T-helper 9 cell (primary cell): ENCODE data around the gene CCT7.
"Not testable (repeated sequence)": the region's sequence is repeated elsewhere in the genome, so short reads cannot be mapped to it uniquely, and the experiment has no call there.

Experiments
- DNase-seq: peaks from one replicate; pipeline ENCODE4 v3.0.0-alpha.2; 2020
- total RNA-seq, 2 donors: gene quantifications; one replicate each; lab custom pipeline; 2026; lab: John Stamatoyannopoulos, UW

The CCT7 gene
- total RNA-seq, result 88.8 to 246 reads per million in 2 donors

DNA sequence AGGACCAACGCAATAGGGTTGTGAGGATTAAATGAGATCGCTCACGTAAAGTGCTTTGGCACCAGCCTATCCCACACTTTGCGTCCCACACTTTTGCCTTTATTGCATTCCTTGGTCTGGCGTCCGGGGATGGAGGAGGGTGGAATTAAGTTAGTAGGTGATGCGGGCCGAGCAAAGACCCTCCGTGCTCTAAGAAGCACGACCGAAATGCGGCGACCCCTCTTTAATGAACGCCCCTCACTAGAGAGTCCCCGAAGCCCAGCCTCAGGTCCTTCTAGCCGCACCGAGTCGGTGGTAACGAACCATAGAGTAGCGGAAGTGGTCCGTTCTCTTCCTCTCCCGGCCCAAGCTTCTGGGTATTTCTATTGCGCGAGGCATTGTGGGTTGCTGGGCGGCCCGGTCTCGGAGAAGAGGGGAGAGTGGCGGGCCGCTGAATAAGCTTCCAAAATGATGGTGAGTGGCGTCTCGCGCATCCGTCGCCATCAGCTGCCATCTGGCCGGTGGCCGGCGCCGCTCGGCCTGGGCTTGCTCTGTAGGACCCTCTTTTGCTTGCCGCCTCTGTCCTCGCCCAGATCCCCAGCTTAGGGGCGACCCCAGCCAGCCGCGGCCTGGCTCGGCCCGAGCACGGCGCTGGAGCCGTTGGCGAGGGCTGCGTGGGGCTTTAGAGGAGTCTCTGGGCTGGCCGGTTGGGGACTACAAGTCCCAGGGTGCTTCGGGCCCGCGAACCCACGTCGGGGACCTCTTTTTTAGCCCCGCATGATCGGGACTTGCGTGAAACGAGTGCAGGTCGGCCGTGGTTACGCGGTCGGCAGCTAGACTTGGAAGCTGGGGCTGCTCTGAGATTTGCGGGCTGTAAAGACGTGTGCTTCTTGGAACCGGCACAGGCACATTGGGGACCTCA is at the start of gene CCT7:
TSS of gene CCT7 (plus strand) at position 377 of the 901 bp plus-strand sequence. CDS start at position 448, 71 bp downstream.
- peak; percentile 76 for DNase-seq

DNA sequence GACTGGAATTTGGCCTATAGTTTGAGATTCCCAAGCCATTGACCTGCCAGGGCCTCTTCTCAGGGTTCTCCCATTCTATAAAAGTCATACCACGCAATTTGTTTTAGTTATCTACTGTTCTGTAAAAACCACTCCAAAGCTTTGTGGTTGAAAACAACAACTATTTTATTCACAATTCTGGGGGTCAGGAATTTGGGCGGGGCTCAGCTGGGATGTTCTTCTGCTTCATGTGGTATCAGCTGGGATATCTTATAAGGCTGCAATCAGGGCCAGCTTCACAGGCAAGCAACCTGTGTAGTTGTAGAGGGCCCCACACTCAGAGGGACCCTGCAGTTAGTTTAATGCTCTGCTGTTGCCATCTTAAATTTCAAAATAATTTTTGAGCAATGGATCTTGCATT is 48.1 kb upstream of the CCT7 start:
- no peak for DNase-seq

DNA sequence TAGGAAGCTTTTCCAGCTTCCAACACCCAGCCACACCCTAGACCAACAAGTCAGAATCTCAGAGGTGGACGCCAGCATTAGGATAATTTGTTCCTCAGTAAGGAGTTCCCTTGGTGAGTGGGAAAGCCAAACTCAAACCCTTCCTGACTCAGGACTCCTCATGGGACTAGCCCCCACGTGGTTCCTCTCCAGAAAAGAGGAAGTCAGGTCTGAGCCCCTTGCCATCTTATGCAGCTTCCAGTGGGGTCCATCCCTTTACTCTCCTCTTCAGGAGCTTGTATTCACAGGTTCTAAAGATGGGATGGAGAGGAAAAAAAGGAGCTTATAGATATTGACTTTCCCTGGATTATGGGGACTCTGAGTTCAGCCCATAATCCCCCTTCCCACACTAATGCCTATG is 46.6 kb upstream of the CCT7 start:
- DNase-seq, result no peak

DNA sequence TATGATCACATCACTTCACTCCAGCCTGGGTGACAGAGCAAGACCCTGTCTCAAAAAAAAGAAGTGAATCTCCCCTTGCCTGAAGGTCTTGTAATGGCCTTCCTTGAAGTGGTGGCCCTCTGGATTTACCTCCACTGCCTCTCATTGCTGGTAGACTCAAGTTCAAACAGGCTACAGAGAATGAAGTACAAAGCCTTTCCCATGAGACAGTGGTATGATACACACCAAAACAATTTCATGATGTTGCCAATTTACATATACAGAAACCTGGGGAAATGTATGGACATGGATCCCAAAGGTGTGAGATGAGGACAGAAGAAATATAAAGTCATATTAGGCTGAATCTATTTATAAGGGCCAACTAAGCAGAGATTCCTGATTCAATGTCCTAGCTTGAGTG is 36.5 kb upstream of the CCT7 start:
- no peak for DNase-seq

DNA sequence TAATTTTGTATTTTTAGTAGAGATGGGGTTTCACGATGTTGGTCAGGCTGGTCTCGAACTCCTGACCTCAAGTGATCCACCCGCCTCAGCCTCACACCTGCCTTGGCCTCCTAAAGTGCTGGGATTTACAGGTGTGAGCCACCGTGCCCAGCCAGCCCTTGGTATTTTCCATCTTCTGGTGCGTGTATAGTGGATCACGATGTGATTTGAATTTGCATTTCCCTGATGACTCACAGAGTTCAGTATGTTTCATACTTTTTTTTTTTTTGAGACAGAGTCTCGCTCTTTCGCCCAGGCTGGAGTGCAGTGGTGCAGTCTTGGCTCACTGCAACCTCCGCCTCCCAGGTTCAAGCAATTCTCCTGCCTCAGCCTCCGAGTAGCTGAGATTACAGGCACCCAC is 33.8 kb upstream of the CCT7 start:
- not testable (repeated sequence) for DNase-seq

DNA sequence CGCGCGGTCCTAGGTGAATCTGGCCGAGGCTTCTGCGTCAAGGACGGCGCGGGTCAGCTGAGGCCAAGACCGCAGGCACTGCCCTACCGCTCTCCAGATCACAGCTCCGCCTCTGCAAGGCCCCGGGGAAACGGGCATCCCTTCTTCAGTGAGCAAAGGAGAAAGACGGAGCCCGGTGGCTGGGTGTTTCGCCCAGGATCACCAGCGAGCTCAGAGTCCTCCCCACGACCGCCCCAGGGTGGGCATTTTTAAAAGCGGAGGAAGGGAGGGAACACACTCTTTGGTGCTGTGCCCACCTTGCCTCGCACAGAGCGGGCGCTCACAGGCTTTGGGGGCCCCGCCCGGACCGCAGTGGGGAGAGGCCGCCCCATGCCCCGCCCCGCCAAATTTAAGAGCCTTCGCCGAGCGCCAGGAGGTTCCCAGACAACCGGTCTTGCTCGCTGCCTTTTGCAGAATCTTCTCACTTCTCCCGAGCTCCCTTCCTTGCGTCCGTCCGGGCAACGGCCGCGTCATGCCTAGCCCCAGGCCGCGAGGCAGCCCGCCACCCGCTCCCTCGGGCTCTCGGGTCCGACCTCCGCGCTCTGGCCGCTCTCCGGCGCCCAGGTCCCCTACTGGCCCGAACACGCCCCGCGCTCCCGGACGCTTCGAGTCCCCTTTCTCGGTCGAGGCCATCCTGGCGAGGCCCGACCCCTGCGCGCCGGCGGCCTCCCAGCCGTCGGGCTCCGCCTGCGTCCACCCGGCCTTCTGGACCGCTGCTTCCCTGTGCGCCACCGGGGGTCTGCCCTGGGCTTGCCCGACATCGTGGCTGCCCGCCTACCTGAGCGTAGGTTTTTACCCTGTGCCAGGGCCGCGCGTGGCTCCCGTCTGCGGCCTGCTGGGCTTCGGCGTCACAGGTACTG is 31.7 kb upstream of the CCT7 start, which contains the start of gene NOTO:
TSS of gene NOTO (plus strand) at position 419 of the 899 bp plus-strand sequence. CDS start at position 512, 93 bp downstream.
- DNase-seq, result no peak

DNA sequence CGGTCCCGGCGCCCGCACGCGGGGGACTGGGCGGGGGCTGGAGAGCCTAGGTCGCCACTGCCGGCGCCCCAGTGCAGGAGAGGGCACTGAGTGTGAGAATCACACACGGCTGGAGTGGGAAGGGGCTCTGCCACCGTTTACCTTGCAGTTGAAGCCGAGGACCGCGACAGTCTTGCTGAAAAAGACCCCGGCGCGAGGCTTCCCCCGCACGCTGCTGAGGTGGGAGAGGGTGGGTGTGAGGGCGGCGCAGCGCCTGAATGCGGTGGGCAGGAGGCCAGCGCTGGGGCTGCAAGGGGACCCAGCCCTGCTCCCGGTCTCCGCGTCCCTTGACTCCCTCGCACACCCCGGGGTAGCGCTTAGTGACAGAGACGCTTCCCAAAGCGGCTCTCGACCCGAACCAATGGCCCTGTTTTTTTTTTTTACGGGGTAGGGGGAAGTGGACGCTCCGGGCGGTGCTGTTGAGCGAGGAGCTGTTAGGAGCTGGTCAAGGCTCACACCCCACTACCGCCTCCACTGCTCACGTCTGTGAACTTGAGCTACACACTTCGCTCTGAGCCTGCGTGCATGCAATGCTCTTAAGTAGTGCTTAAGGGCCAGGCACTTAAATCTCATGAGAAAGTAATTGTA is 30.9 kb upstream of the CCT7 start:
- no peak for DNase-seq

DNA sequence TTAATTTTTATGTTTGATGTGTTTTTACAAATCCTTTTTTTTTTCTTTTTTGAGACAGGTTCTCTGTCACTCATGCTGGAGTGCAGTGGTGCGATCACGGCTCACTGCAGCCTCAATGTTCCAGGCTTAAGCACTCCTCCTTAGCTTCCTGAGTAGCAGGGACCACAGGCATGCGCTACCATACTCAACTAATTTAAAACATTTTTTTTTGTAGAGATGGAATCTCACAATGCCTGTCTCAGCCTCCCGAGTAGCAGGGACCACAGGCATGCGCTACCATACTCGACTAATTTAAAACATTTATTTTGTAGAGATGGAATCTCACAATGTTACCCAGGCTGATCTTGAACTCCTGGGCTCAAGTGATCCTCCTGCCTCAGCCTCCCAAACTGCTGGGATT is 28.5 kb upstream of the CCT7 start:
- no peak for DNase-seq

DNA sequence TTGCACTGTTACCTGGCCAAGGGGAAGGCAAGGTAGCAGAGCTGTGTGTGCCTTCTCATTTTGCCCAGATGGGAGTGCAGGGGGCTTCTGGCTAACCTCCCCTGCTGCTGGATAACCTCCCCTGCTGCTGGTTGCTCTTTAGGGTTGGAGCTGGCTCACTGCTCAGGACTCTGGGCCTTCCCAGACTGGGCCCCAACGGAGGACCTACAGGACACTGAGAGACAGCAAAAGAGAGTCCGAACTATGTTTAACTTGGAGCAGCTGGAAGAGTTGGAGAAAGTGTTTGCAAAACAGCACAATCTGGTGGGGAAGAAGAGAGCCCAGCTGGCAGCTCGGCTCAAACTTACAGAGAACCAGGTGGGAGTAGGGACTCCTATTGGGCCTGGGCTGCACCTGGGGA is 25.9 kb upstream of the CCT7 start:
- no peak for DNase-seq

DNA sequence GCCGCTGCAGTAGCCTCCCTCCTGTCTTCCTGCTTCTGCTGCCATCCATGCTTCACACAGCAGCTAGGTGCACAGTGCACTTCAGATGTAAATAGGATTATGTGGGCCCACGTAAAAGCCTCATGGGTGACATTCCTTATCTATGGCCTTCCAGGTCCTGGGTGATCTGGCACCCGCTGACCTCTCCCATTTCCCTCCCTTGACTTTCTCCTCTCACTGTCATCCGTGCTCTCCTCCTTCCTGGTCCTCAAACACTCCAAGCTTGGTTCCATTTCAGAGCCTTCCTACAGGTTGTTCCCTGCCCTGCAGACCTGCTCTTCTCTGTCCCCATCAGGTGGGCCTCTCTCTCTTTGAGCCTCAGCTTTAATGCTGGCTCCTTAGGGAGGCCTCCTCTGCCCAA is 24.1 kb upstream of the CCT7 start:
- DNase-seq, result no peak

DNA sequence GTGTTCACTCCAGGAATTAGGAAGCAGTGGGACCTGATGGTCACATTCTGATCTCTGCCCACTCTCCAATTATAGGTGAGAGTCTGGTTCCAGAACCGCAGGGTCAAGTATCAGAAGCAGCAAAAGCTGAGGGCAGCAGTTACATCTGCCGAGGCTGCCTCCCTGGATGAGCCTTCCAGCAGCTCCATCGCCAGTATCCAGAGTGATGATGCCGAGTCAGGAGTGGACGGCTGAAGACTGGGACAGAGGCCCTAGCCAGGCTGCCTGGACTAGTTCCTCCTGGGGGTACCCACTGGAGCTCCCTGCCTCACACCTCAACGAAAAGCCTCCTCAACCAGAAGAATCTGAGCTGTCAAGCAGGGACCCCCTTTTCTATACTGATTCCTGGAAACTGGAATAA is 23.4 kb upstream of the CCT7 start:
- no peak for DNase-seq

DNA sequence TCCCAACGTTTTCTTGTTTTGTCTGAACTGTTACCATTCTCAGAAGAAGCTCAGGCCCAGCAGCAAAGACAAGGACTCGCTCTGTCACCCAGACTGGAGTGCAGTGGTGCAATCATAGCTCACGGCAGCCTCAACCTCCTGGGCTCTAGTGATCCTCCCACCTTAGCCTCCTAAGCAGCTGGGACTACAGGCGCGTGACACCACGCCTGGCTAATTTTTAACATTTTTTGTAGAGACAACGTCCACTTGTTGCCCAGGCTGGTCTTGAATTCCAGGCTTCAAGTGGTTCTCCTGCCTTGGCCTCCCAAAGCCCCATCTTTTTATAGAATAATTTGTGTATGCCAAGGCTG is 22.0 kb upstream of the CCT7 start:
- no peak for DNase-seq

DNA sequence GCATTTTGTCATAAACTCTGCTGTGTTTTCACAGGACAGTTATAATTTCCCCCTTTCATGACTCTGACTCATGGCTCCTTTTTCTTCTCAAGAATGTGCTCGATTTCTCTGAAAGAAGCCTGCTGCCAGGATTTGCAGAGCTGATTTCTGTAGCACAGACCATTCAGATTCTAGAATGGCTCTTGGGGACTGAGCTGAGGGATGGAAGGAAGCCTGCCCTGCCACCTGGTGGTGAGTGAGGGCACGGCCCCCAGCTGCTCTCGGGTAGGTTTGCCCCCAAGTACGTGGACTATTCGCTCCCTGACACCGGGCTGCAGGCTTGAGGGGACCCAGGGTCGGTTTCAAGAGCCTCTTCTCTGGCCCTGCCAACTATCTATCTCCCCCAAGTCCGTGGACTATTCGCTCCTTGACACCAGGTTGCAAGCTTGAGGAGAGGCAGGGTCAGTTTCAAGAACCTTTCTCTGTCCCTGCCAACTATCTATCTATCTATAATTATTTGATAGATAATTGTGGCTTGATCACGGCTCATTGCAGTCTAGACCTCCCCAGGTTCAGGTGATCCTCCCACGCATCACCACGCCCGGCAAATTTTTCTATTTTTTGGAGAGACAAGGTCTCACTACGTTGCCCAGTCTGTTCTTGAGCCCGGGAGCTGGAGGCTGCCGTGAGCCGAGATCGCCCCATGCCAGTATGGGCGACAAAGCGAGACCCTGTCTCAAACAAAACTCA is 21.5 kb upstream of the CCT7 start:
- peak; percentile 62 for DNase-seq

DNA sequence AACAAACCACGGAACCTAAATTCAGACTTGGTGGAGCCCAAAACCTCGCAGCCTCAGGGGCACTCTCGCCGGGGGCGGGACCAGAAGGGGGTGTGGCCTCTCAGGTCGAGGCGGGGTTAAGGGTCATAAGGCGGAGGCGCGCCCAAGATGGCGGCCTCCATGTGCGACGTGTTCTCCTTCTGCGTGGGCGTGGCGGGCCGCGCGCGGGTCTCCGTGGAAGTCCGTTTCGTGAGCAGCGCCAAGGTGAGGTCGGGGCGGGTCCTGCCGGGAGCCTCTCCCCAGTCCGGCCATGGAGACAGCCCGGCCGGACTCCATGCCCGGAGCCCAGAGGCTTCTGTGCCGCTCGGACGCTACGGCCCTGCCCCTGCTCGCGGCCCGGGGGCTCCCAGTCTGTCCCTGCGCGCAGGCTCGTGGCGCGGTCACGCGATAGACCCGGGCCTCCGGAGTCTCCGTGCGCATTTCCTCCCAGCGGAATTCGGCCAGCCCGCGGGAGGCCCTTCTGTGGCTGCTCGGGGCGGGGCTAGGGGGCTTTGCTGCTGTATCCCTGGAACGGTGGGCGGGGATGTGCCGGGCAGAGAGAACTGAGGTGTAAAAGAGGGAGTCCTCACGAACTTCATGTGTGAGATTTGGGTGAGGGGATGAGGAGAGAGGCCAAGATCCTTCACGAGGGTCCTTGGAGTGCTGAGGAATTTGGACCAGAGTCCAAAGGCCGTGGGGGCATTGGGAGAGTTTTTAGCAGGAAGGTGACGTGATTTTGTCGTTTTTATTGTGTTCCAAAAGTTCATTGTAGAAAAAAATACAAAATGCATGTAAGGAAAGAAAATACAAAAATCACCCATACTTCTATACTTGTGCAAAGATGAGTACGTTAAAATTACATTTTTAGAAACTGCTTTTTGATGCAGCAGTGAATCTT is 19.7 kb upstream of the CCT7 start, which contains the start of gene SMYD5:
TSS of gene SMYD5 (plus strand) at position 126 of the 916 bp plus-strand sequence. CDS start at position 148, 22 bp downstream.
- DNase-seq, result peak; percentile 88

DNA sequence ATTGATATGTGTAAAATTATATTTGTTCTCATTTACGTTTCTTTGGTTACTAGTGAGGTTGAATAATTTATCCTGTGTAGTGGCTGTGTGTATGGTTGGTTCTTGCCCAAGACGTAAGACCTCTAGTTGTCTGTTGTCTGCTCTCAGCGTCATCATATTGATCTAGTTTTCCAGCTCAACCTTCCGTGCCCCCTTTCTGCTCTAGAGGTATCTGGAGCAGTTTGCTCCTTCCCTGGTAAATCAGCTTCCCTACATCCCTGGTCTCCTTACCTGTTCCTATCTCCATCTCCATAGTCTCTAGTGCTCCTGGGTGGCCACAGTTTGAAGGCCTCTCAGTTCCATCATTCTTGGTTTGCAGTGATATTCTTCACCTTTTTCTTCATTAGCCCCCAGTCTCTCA is 18.9 kb upstream of the CCT7 start:
- no peak for DNase-seq

DNA sequence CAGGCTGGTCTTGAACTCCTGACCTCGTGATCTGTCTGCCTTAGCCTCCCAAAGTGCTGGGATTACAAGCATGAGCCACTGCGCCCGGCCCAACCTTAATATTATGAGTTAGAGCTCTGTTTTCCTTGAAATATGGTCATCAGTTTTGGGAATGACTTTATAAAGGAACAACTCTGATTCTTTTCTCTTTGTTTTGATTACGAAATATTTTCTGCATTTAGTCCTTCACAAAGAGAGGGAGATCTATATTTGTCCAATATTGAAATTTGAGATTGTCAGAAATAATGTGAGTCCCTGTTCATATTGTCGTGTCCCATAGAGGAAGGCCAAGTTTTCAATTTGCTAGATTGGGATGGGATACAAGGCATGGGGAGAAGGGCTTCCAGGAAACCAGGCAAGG is 16.9 kb upstream of the CCT7 start:
- DNase-seq, result no peak

DNA sequence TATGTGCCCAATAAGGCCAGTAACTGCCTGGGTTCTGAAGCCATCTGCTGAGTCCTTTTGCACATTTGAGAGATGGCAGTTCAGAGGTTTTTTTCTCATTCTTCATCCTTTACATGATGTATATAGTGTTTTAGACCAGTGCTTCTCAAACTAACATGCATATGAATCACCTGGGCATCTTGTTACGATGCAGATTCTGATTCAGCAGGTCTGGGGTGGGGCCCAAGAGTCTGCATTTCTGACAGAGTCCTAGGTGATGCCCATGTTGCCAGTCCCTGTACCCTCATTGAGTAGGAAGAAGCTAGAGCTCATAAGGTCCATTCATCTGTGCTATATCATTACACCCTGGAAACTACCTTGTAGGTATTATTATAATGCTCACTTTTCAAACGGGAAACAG is 16.3 kb upstream of the CCT7 start:
- DNase-seq, result no peak

DNA sequence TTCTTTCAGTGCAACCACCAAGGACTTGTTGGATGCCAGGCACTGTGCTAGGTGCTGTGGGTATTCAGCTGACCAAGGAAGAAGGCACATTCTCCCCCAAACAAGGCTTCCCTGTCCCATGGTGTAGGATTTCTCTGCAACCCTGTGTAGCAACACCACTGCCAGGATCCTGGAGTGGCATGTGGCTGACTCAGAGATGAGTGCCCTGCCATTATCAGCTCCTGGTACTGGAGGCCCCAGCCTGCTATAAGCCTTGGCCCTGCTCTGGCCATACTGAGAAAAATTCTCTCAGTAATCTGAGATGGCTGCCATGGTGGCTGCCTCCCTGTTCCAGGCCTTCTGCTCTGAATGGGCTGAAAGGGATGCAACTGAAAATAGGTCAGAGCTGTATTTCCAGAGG is 15.8 kb upstream of the CCT7 start:
- no peak for DNase-seq

DNA sequence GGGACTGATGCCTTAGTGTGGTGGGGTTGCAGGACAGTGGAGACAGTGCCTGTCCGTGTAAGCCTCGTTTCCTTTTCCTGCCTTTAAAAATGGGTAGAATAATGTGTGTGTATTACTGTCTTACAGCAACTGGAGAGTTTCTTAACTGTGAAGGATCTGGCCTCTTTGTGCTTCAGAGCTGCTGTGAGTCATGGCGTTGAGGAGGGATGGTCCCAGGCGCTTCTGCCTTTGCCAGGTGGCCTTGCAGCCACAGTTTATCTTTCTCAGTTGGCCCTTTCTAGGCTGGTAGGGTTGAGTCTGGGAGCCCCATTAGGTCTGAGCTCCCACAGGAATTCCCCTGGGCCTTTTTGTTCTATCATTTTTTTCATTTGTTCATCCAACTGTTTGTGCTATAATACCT is 10.3 kb upstream of the CCT7 start:
- no peak for DNase-seq

DNA sequence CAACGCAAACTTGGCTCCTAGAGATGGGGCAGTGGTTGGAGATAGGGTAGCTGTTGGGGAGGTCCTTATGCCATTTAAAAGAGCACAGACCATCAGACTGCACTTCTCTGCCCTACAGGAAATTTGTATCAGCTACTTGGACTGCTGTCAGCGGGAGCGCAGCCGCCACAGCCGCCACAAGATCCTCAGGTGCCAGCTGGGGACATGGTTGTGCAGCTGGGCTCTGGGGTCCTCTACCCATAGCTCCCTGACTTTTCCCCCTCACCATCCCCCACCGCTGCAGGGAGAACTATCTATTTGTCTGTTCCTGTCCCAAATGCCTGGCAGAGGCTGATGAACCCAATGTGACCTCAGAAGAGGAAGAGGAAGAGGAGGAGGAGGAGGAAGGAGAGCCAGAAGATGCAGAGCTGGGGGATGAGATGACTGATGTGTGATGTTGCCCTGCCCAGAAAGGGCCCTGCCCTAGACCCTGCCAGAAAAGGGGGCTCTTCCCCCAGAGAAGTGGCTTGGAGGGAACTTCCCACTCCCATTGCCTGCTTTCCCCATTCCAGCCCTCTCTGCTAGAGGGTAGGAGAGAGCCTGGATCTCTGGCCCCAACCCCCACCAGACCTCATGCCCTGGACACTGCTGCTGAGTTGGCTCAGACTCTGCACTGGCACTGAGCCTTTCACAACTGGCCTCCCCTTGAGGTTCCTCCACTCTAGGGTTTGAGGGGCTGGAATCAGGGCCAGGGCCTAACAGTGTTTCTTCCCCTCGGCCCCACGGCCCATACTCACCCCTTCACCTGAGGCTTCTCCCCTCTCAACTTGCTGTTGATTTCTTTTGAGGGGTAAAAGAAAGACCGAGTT is 8.4 kb upstream of the CCT7 start:
- DNase-seq, result no peak
